Sigmoid colon (tissue), 7 donors: ENCODE measurements around the gene NUB1. TPM values are rescaled to one million over a fixed set of nuclear protein-coding genes. Genes with fewer than 3 reads are reported as not detected.

Experiments used
- DNase-seq: peaks from one replicate; pipeline ENCODE4 v3.0.0-alpha.2; 2019
- H3K27ac ChIP-seq, 4 donors: fragments of 200-600 bp; sonication (generic); one replicate each; pipeline ENCODE4 v1.5.1; 2016 to 2019; ENCODE audit warnings: mild to moderate bottlenecking in 1 of 4
- H3K27me3 ChIP-seq, 3 donors: fragments of 200-600 bp; sonication (generic); one replicate each; pipeline ENCODE4 v1.5.1; 2019; ENCODE audit warnings: mild to moderate bottlenecking in 1 of 3
- H3K36me3 ChIP-seq, 4 donors: fragments of 200-600 bp; sonication (generic); one replicate each; pipeline ENCODE4 v1.5.1; 2016 to 2019
- H3K4me1 ChIP-seq, 4 donors: fragments of 200-600 bp; sonication (generic); one replicate each; pipeline ENCODE4 v1.5.1; 2017 to 2019
- H3K4me3 ChIP-seq, 4 donors: fragments of 200-600 bp; sonication (generic); one replicate each; pipeline ENCODE4 v1.5.1; 2017 to 2019; ENCODE audit warnings: mild to moderate bottlenecking in 2 of 4, moderate library complexity in 1 of 4
- H3K9me3 ChIP-seq, 4 donors: fragments of 200-600 bp in 3 of 4; sonication (generic) in 3 of 4; one replicate each; pipeline versions ENCODE4 v1.5.1 to v1.6.1; 2013 to 2019
- EP300 ChIP-seq, 4 donors: sonication (generic); formaldehyde crosslinking; IDR thresholded peaks; one replicate each; pipeline ENCODE4 v1.6.1; 2017; ENCODE audit warnings: antibody characterized with exemption in 4 of 4
- POLR2A ChIP-seq, 2 donors: fragments of 450-650 bp; IDR thresholded peaks; one replicate each; pipeline ENCODE4 v1.6.1; 2016; ENCODE audit warnings: antibody characterized with exemption in 2 of 2, mild to moderate bottlenecking in 2 of 2, moderate library complexity in 2 of 2
- POLR2AphosphoS5 ChIP-seq, 4 donors: sonication (generic); formaldehyde crosslinking; IDR thresholded peaks; one replicate each; pipeline ENCODE4 v1.6.1; 2017; ENCODE audit warnings: antibody characterized with exemption in 4 of 4
- WGBS, 2 donors: extraction: QIAGEN DNeasy Blood & Tissue Kit; methylation state at CpG; one replicate each; pipeline ENCODE4 v1.1.7; 2013; 5-methylcytosine and 5-hydroxymethylcytosine counted together
- intact Hi-C: fragments of 100-400 bp; cut with DNase I; formaldehyde crosslinking; loops from one replicate; pipeline ENCODE4 v1.15.1; 2023
- polyA plus RNA-seq, 3 donors: library from polyadenylated mRNA; stranded (reverse); fragments of 200-250 nt; gene quantifications; one replicate each; pipeline ENCODE4 v1.2.3, GENCODE V29; 2013
- total RNA-seq, 4 donors: library from RNA; depleted of rRNA; stranded (reverse); fragments of >200 nt; gene quantifications; one replicate each; pipeline ENCODE4 v1.1.0, GENCODE V29; 2016
- TF ChIP-seq, protein P1 (sequence below), 4 experiments: fragments of 450-650 bp in 3 of 4; fragments of 200-600 bp in 1 of 4; IDR thresholded peaks; one replicate each; pipeline ENCODE4 v1.5.1; 2016 to 2019; ENCODE audit warnings: antibody characterized with exemption in 4 of 4, mild to moderate bottlenecking in 3 of 4, moderate library complexity in 2 of 4
- donor health status: healthy with polysubstance abuse.
- donor health status: Bipolar disorder and iron deficiency.
- donor health status: healthy.

NUB1 gene
- total and polyA plus RNA-seq, 7 donors: 36.6 to 73.8 (median 50.1) TPM

DNA sequence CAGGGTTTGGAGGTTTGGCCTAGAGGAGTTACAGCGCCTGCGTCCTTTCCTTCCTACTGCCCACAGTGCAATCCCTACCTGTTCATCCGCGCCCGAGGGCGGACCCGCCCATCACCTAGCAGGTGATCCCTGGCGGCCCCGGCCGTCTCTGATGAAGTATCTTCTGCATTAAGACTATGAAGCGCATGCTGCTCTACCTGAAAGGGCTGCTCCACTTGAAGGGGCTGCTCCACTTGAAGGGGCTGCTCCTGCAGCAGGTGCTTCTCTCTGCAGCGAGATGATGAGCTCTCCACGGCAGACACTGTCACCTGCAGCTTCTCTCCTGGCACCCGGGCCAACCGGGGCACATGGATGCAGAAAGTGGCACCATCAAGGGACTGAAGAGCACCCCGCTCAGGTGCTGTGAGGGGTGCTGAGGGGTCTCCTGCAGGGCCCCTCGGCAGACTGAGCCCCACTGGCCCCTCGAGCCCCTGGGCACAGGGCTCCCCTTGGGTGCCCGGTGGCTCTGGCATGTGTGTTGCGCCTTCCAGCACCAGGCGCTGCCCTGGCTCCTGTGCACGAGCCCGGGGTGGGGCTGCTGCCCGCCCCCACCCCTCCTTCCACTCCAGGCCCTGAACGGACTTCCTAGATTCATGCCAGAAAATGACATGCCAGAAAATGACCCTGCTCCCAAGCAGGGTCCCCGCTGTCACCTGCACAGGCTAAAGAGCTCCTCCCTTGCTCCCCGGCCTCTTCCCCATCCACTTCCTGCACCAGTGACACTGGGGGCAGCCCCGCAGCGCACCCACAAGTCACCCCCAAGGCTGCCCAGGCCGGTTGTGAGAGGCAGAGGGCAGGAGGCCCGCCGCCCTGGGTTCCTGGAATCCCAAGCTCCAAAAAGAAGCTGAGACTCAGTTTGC is 38.8 kb downstream of the NUB1 start:
- DNase-seq: no peak
- Histone ChIP-seq H3K9me3 (no peaks in the 10 kb centered on the region), H3K36me3 (peaks cover 17 to 45% (median 21%) of the 10 kb centered on the region in 4 donors), H3K4me3 (no peak overlapping the region), H3K27me3 (peaks cover 12 to 32% (median 18%) of the 10 kb centered on the region in 3 donors), H3K4me1 (peaks cover 0 to 20% (median 18%) of the 10 kb centered on the region in 4 donors), H3K27ac (no peak overlapping the region)
- no peak for TF ChIP-seq POLR2AphosphoS5 (IDR thresholded peaks at IDR 0.05)
- no peak for TF ChIP-seq POLR2A (IDR thresholded peaks at IDR 0.05)
- TF ChIP-seq, protein P1, sequence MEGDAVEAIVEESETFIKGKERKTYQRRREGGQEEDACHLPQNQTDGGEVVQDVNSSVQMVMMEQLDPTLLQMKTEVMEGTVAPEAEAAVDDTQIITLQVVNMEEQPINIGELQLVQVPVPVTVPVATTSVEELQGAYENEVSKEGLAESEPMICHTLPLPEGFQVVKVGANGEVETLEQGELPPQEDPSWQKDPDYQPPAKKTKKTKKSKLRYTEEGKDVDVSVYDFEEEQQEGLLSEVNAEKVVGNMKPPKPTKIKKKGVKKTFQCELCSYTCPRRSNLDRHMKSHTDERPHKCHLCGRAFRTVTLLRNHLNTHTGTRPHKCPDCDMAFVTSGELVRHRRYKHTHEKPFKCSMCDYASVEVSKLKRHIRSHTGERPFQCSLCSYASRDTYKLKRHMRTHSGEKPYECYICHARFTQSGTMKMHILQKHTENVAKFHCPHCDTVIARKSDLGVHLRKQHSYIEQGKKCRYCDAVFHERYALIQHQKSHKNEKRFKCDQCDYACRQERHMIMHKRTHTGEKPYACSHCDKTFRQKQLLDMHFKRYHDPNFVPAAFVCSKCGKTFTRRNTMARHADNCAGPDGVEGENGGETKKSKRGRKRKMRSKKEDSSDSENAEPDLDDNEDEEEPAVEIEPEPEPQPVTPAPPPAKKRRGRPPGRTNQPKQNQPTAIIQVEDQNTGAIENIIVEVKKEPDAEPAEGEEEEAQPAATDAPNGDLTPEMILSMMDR (IDR thresholded peaks at IDR 0.05): no peak
- TF ChIP-seq EP300 (IDR thresholded peaks at IDR 0.05): no peak
- intact Hi-C loops: no loop called here
- WGBS, 2 donors: 81 to 84% methylated on average over 32 of the region's 32 CpGs

DNA sequence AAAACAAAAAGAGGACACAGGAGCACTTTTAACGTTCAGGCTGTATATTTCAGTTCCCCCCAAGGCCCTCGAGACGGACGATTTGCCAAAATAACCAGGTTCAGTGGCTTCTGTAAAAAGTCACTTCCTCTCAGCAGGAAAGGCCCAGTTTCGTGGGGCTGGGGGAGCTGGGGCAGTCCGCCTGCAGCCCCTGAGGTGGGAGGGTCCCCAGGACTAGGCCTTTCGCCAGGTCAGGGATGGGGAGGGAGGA is 39.4 kb downstream of the NUB1 start:
- peaks cover 0 to 20% (median 18%) of the 10 kb centered on the region in 4 donors for H3K4me1 ChIP-seq
- H3K36me3 ChIP-seq: peaks cover 12 to 39% (median 15%) of the 10 kb centered on the region in 4 donors
- H3K4me3 ChIP-seq: peak overlapping the region in 3 of 4 donors; percentile 31 to 45 (median 39)
- no peak overlapping the region for H3K27ac ChIP-seq
- peaks cover 12 to 32% (median 18%) of the 10 kb centered on the region in 3 donors for H3K27me3 ChIP-seq
- intact Hi-C loops: no loop called here
- no peak for DNase-seq
- TF ChIP-seq, protein P1 (IDR thresholded peaks at IDR 0.05): no peak
- TF ChIP-seq EP300 (IDR thresholded peaks at IDR 0.05) (no peak), POLR2A (IDR thresholded peaks at IDR 0.05) (no peak), POLR2AphosphoS5 (IDR thresholded peaks at IDR 0.05) (no peak)
- H3K9me3 ChIP-seq: no peaks in the 10 kb centered on the region
- WGBS, 2 donors: 22 to 40% methylated on average over 7 of the region's 7 CpGs

DNA sequence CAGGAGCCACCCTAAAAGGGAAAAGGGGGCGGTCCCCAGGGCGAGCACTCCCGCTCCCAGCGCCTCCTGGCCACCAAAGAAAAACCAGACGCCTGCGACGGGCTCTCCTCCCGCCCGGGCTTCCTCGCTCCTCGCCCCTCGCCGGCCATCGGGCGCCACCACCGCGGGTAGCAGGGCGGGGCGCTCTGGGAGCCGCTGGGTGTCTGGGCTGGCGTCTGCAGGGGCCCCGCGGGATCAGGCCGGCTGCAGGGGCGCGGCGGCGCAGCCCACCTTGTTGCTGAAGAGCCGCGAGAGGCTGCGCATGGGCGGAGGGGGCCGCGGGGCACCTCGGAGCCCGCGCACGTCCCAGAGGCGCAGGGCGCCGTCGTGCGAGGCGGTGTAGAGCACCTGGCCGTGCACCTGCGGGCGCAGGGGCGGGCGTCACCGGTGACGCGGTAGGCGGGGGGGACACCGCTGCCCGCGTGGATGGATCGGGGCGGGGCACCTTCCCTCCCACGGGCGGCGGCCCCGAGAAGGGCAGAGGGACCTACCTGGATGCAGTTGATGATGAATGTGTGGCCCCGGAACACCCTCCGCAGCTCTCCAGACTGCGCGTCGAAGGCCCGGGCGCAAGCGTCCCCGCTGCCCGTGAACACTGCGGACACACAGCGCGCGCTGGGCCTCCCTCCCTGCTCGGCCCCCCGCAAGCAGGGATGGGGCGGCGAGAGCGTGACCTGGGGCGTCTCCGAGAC is 39.9 kb downstream of the NUB1 start:
- H3K36me3 ChIP-seq: peaks cover 8 to 34% (median 10%) of the 10 kb centered on the region in 4 donors
- H3K4me1 ChIP-seq: peaks cover 0 to 20% (median 18%) of the 10 kb centered on the region in 4 donors
- no peaks in the 10 kb centered on the region for H3K9me3 ChIP-seq
- peaks cover 12 to 32% (median 18%) of the 10 kb centered on the region in 3 donors for H3K27me3 ChIP-seq
- 4% methylated on average over 83 of the region's 83 CpGs for WGBS, 2 donors
- peak overlapping the region in 3 of 4 donors; percentile 31 to 45 (median 39) for H3K4me3 ChIP-seq
- peak overlapping the region in 1 of 4 donors; percentile 23 for H3K27ac ChIP-seq
- no peak for DNase-seq
- TF ChIP-seq EP300 (IDR thresholded peaks at IDR 0.05): no peak
- TF ChIP-seq POLR2AphosphoS5 (IDR thresholded peaks at IDR 0.05): no peak
- TF ChIP-seq POLR2A (IDR thresholded peaks at IDR 0.05): no peak
- TF ChIP-seq, protein P1 (IDR thresholded peaks at IDR 0.05): no peak
- intact Hi-C loops: no loop called here

DNA sequence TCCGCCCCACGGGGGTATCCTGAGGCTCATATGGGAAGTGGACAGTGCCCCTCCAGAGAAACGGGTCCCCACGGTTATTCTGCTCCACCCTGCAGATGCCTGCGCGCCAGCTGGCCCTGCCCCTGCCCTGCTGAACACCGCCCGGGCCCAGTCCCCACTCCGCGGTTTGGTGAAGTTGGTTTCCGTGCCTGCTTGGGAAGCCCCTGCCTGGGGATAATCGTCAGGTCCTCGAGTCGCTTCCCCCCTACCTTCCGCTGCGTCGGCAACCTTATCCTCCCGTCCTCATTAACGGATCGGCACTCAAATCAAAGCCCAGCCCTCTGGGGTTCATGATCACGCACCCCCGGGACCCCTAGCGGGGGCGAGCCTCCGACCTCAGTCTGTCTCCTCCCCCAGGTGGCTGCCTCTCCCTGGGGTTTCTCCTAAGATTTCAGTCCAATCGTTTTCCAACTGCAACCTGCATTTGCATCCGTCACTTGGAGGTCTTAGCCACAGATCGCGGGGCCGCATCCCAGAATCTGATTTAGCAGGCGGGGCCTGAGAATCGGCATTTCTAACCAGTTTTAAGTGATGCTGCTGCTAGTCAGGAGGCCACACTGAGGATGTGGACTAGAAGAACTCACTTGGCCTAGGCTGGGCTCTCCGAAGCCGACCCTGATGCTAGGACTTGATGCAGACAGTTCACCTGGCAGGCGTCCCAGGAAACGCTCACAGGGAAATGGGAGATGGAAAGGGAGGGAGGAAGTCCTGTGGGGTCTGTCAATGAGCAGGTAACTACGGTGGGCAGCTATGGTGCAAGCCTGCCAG is 40.7 kb downstream of the NUB1 start:
- peaks cover under 1 to 26% (median 2%) of the 10 kb centered on the region in 4 donors for H3K36me3 ChIP-seq
- intact Hi-C loops: no loop called here
- peaks cover 0 to 20% (median 18%) of the 10 kb centered on the region in 4 donors for H3K4me1 ChIP-seq
- peaks cover 12 to 32% (median 18%) of the 10 kb centered on the region in 3 donors for H3K27me3 ChIP-seq
- TF ChIP-seq EP300 (IDR thresholded peaks at IDR 0.05) (no peak), POLR2AphosphoS5 (IDR thresholded peaks at IDR 0.05) (no peak), POLR2A (IDR thresholded peaks at IDR 0.05) (no peak)
- TF ChIP-seq, protein P1 (IDR thresholded peaks at IDR 0.05): no peak
- 19 to 23% methylated on average over 37 of the region's 37 CpGs for WGBS, 2 donors
- H3K27ac ChIP-seq: no peak overlapping the region
- peak overlapping the region in 3 of 4 donors; percentile 31 to 45 (median 39) for H3K4me3 ChIP-seq
- no peaks in the 10 kb centered on the region for H3K9me3 ChIP-seq
- no peak for DNase-seq
